ENCODE measurements around the gene NRDC.

GRCh38 chr1:51750729-51751128 lies 127.8 kb downstream of the NRDC start:
- no peak for TF ChIP-seq POLR2A (IDR thresholded peaks at IDR 0.05; ENCODE audit: low read depth, low read length)
- TF ChIP-seq POLR2AphosphoS5 (IDR thresholded peaks at IDR 0.05; ENCODE audit: low read depth, low read length): no peak

Data from GM12892 (cell line).